Mesothelial cell of epicardium (in vitro differentiated cells): ENCODE results near the gene IRGC. TPM values are rescaled to one million over a fixed set of nuclear protein-coding genes. Genes with fewer than 3 reads are reported as not detected.

Experiments
- DNase-seq, 2 experiments: peaks; one replicate each; pipeline ENCODE4 v3.0.0; 2021; ENCODE audit warnings: low spot score in 2 of 2; ENCODE audit not compliant: unreplicated experiment in 2 of 2
- H3K27ac Mint-ChIP-seq: 2 replicates; pipeline ENCODE4 v1.8.0; 2021; ENCODE audit warnings: mixed read lengths
- H3K27me3 Mint-ChIP-seq: 2 replicates; pipeline ENCODE4 v1.8.0; 2021; ENCODE audit warnings: low read depth, mixed read lengths
- H3K36me3 Mint-ChIP-seq: 2 replicates; pipeline ENCODE4 v1.8.0; 2021; ENCODE audit warnings: mixed read lengths
- H3K4me1 Mint-ChIP-seq: 2 replicates; pipeline ENCODE4 v1.8.0; 2021; ENCODE audit warnings: mixed read lengths
- H3K4me3 Mint-ChIP-seq: 2 replicates; pipeline ENCODE4 v1.8.0; 2021; ENCODE audit warnings: mild to moderate bottlenecking, moderate library complexity, mixed read lengths
- H3K9me3 Mint-ChIP-seq: 2 replicates; pipeline ENCODE4 v1.8.0; 2021; ENCODE audit warnings: mixed read lengths
- CTCF ChIP-seq: fragments of 200-600 bp; sonication (generic); IDR thresholded peaks from one replicate; pipeline ENCODE4 v1.5.0; 2021; ENCODE audit warnings: antibody characterized with exemption; ENCODE audit not compliant: unreplicated experiment
- total RNA-seq: library from RNA; stranded (reverse); gene quantifications from 3 replicates; pipeline ENCODE4 v1.2.1, GENCODE V29; 2021

Gene IRGC
- total RNA-seq, 1 donor from 2014 or later: not detected

- H3K36me3 Mint-ChIP-seq: no peaks in the 10 kb centered on the region
Measured at GRCh38 chr19:43720936-43721335, 5.1 kb downstream of the IRGC start.

GRCh38 chr19:43721469-43722048 lies 5.7 kb downstream of the IRGC start:
- H3K4me1 Mint-ChIP-seq: no peaks in the 10 kb centered on the region
- DNase-seq: no peak
- no peak overlapping the region for H3K4me3 Mint-ChIP-seq
- no peak overlapping the region for H3K27ac Mint-ChIP-seq
- H3K36me3 Mint-ChIP-seq: no peaks in the 10 kb centered on the region
- TF ChIP-seq CTCF: no peak
- H3K27me3 Mint-ChIP-seq: no peaks in the 10 kb centered on the region
- H3K9me3 Mint-ChIP-seq: no peaks in the 10 kb centered on the region

More at GRCh38 chr19:43720936-43721335, 5.1 kb downstream of the IRGC start:
- Mint-ChIP-seq H3K4me3 (no peak overlapping the region), H3K27me3 (no peaks in the 10 kb centered on the region), H3K4me1 (no peaks in the 10 kb centered on the region), H3K27ac (no peak overlapping the region), H3K9me3 (no peaks in the 10 kb centered on the region)
- TF ChIP-seq CTCF: no peak
- no peak for DNase-seq

GRCh38 chr19:43723588-43723987 lies 7.7 kb downstream of the IRGC start:
- Mint-ChIP-seq H3K36me3 (peaks cover 8% of the 10 kb centered on the region), H3K4me1 (no peaks in the 10 kb centered on the region), H3K27me3 (no peaks in the 10 kb centered on the region), H3K27ac (no peak overlapping the region), H3K9me3 (no peaks in the 10 kb centered on the region), H3K4me3 (no peak overlapping the region)
- DNase-seq: no peak
- TF ChIP-seq CTCF: no peak

- Mint-ChIP-seq H3K9me3 (no peaks in the 10 kb centered on the region), H3K4me1 (no peaks in the 10 kb centered on the region), H3K36me3 (peaks cover 10% of the 10 kb centered on the region), H3K4me3 (no peak overlapping the region), H3K27me3 (no peaks in the 10 kb centered on the region), H3K27ac (no peak overlapping the region)
- no peak for DNase-seq
- TF ChIP-seq CTCF: no peak
Measured at GRCh38 chr19:43724896-43725295, 9.0 kb downstream of the IRGC start.

GRCh38 chr19:43725468-43725867 lies 9.6 kb downstream of the IRGC start:
- H3K27me3 Mint-ChIP-seq: no peaks in the 10 kb centered on the region
- H3K36me3 Mint-ChIP-seq: peaks cover 13% of the 10 kb centered on the region
- H3K27ac Mint-ChIP-seq: no peak overlapping the region
- H3K9me3 Mint-ChIP-seq: no peaks in the 10 kb centered on the region
- no peak for DNase-seq
- no peak for TF ChIP-seq CTCF
- H3K4me3 Mint-ChIP-seq: no peak overlapping the region
- no peaks in the 10 kb centered on the region for H3K4me1 Mint-ChIP-seq
